Cerebellar cortex (tissue), 1 donor: ENCODE results near the gene COQ4.
"Not testable (repeated sequence)": the region's sequence is repeated elsewhere in the genome, so short reads cannot be mapped to it uniquely, and the experiment has no call there.

Source experiments
- DNase-seq: peaks from one replicate; pipeline ENCODE4 v3.0.0-alpha.2; 2015; ENCODE audit warnings: low spot score

The COQ4 gene

DNA sequence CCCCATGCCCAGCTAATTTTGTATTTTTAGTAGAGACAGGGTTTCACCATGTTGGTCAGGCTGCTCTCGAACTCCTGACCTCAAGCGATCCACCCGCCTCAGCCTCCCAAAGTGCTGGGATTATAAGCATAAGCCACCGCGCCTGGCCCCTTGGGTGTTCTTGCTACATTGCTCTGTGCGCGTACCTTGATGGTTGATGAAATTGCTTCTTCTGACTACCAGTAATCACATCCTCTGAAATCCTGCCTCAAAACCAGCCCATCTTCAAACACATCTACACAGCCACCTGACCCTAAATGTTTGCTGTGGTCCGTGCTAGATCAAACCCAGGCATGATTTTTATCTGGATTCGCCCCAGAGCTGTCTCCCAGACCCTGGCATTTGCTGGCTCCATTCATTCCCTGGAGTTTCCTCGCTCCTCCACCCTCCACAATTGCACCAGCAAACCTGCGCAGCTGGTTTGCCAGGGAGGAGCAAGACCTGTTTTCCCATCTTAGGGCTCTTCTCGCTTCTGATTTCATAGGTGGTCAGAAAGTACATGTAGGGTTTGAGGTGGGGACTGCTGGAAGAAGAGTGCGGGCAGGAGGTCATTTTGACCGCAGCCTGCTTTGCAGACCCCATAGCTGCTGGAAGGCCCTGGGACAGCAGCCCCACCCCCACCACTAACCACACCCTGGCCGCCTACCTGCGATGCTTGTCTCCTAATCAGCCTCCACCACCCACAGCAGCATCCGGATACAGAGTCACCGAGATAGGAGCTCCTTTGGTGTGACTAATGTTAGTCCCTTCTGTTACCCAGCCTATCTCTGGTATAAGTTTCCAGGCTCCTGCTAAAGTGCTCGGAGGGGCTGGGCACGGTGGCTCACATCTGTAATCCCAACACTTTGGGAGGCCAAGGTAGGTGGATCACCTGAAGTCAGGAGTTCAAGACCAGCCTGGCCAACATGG lies 23.8 kb upstream of the COQ4 start:
- DNase-seq: no peak

GRCh38 chr9:128304136-128304970 lies 18.3 kb upstream of the COQ4 start:
- DNase-seq: no peak

- no peak for DNase-seq
Observed at GRCh38 chr9:128304971-128305288, 17.7 kb upstream of the COQ4 start.

DNA sequence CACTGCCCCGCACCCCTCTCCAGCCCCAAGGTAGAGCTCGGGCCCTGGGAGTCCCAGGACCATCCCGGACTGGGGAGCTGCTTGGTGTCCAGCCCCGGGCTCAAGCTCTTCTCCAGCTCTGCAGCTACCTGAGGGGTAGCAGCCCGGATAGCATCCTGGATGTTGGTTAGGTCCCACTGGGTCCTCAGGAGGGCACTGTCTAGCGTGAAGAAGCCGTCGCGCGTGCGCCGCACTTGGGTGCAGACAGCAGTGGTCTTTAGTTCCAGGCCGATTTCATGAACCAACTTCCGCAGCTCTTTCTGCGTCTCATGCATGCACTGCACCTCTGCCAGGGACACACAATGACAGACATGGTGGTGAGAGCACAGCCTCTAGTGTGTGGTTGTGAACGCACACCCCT lies 13.1 kb upstream of the COQ4 start:
- no peak for DNase-seq

DNA sequence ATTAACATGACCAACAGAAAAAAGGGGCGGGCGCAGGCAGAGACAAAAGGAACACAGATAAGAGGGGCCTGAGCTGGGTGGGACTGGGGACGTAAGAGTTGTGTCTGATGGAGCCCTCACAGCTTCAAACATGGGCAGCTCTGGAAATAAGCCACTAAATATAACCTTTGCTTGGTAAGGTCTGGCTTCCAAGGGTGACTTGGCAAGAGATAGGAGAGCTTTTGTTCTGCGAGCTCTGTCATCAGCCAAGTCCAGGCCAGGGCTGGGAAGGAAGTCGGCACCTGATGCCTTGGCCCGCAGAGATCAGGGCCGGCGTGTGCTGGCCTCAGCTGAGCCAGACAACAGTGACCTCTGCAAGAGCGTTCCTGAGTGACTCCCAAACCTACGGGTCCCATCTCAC lies 12.2 kb upstream of the COQ4 start:
- peak; percentile 67 for DNase-seq

GRCh38 chr9:128314697-128315096 lies 7.9 kb upstream of the COQ4 start:
- no peak for DNase-seq

GRCh38 chr9:128316421-128316820 lies 6.2 kb upstream of the COQ4 start:
- DNase-seq: no peak

DNA sequence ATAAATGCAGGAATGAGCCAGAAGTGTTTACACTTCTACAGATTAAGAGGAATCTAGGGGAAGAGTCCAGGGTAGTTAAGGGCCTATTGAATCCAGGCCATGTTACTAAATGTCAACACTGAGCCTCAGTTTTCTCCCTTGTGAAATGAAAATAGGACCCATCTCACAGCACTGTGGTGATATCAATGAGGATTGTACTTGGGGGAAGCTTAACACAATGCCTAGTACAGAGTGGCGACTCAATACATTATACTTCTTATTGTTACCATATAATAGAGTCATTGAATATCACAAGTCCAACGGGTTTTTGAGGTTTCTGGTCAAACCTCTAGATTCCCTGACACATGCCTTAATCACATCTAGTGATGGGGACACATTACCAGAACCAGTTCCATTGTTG lies 5.0 kb upstream of the COQ4 start:
- DNase-seq: no peak

DNA sequence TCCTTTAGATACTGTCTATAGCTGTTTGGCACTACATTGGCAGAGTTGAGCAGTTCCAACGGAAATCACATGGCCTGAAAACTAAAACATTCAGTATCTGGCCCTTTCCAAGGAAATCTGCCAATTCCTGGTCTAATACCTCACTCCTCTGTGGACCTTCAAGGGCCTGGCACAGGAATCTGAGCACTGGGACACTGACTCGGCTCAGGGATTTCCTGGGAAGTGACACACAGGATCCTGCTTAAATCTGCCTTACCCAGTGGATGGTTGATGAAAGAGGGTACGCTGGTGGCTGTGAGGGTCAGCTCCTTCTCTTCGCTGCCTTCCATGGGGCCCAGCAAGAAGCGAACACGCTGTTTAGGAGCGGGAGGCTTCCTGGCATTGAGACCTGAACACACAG lies 1.3 kb upstream of the COQ4 start:
- DNase-seq: no peak

GRCh38 chr9:128321879-128322403 lies 698 bp upstream of the COQ4 start:
- DNase-seq: no peak

- DNase-seq: no peak
Observed at GRCh38 chr9:128323212-128323730, 632 bp downstream of the COQ4 start.

DNA sequence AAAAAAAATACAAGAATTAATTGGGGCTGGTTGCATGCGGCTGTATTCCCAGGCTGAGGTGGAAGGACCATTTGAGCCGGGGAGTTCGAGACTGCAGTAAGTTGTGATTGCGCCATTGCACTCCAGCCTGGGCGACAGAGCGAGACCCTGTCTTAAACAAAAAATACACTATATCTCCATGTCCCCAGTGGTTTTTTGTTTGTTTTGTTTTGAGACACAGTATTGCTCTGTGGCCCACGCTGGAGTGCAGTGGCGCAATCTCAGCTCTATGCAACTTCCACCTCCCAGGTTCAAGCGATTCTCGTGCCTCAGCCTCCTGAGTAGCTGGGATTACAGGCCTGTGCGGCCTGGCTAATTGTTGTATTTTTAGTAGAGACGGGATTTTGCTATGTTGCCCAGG lies 1.2 kb downstream of the COQ4 start:
- DNase-seq: no peak

- DNase-seq: no peak
Observed at GRCh38 chr9:128324401-128324800, 1.8 kb downstream of the COQ4 start.

- no peak for DNase-seq
Observed at GRCh38 chr9:128325629-128326028, 3.0 kb downstream of the COQ4 start.

DNA sequence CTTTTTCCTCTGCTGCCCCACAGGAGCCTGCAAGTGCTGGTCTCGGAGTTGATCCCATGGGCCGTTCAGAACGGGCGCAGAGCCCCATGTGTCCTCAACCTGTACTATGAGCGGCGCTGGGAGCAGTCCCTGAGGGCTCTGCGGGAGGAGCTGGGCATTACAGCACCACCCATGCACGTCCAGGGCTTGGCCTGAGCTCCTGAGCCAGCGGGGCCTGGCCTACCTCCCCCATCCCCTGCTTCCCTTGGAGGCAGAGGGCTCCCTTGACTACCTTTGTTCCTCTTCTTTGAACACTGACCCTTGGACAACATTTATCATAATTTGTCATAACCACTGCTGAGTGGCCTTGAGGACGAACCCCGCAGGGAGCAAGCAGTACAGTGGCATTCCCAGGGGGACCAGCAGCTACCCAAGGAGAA lies 10.8 kb downstream of the COQ4 start:
- no peak for DNase-seq

DNA sequence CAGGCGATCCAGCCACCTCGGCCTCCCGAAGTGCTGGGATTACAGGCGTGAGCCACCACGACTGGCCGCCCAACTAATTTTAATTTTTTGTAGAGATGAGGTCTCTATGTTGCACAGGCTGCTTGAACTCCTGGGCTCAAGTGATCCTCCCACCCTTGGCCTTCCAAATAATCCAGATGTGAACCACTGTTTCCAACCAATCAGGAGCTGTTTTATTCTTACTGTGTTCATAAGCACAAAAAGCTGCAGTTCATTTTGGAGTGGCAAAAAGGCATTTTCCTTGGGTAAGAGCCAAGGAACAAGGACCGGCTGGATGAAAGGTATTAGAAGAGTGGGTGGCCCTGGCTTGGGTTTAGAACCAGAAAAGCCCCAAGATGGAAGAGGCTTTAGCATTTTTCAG lies 12.5 kb downstream of the COQ4 start:
- DNase-seq: no peak

- DNase-seq: no peak
Observed at GRCh38 chr9:128335914-128336313, 13.3 kb downstream of the COQ4 start.

- no peak for DNase-seq
Observed at GRCh38 chr9:128337936-128338335, 15.3 kb downstream of the COQ4 start.

GRCh38 chr9:128338852-128339614 lies 16.4 kb downstream of the COQ4 start:
- not testable (repeated sequence) for DNase-seq

DNA sequence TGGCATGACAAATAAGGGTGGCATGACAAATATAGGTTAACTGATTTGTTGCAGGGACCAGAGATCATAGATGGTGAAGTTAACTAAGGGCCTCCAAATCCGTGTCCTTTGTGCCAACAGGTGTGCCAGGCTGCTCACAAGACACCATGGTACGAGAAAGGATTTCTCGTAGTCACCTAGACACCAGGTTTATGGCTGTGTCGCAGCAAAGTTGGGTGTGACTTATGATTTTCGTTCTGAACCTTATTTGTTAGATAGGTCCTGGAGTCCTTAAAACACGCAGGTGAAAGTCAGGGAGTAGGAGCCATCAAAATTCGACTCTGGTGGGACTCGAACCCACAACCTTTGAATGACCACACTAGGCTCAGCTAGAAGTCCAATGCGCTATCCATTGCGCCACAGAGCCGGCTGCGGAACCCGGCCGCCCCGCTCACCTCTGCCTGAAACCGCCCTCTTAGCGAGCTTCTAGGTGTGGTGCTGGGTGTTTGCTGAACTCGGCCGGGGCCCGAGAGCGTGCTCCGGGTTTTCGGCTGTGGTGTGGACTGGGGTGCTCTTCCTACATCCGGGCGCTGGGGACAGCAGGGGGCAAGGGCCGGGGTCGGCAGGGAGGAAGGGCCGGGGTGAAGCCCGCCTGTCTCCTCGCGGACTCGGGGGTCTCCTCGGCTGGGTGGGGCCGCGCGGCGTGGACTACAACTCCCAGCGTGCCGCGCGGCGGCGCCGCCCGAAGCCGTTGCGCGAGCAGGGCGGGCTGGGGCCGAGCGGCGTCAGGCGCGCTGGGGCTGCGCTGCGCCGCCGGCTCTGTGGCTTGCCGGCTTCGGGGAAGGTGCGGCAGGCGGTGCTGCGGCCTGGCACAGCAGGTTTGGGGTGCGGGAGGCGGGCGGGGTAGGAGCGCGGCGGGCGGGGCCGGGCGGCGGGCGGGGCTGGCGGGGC lies 17.4 kb downstream of the COQ4 start, which contains the start of gene SLC27A4:
Gene SLC27A4, plus strand, starts transcription at position 767 of the 930 bp plus-strand sequence. CDS start 2,606 bp downstream, outside the sequence.
- peak; percentile 79 for DNase-seq
